Liver (tissue), 3 donors: ENCODE data around the gene PACS1.

Experiments
- EGR1 ChIP-seq, 2 donors: IDR thresholded peaks; 2 replicates each; pipeline ENCODE4 v1.6.1; 2016 to 2018; ENCODE audit warnings: antibody characterized with exemption in 2 of 2, low read depth in 2 of 2
- HNF4G ChIP-seq: IDR thresholded peaks from 2 replicates; pipeline ENCODE4 v1.6.1; 2016; ENCODE audit warnings: antibody characterized with exemption
- JUND ChIP-seq, 2 donors: IDR thresholded peaks; 2 replicates each; pipeline ENCODE4 v1.6.1; 2016; ENCODE audit warnings: antibody characterized with exemption in 2 of 2
- NR2F2 ChIP-seq: IDR thresholded peaks from 2 replicates; pipeline ENCODE4 v1.6.1; 2016; ENCODE audit warnings: antibody characterized with exemption
- SP1 ChIP-seq: IDR thresholded peaks from 2 replicates; pipeline ENCODE4 v1.6.1; 2018; ENCODE audit warnings: antibody characterized with exemption, mild to moderate bottlenecking
- TAF1 ChIP-seq: conservative IDR thresholded peaks from 2 replicates; pipeline ENCODE4 v1.6.1; 2016; ENCODE audit warnings: antibody characterized with exemption, mild to moderate bottlenecking
- TF ChIP-seq, protein P1 (sequence below): IDR thresholded peaks from 2 replicates; pipeline ENCODE4 v1.6.1; 2016; ENCODE audit warnings: antibody characterized with exemption
- TF ChIP-seq, protein P2 (sequence below): fragments of 150-350 bp; IDR thresholded peaks from 2 replicates; pipeline ENCODE4 v1.5.1; 2017; ENCODE audit warnings: improper control_type of control experiment, low read depth, low read length; ENCODE audit not compliant: missing input control
- TF ChIP-seq, protein P3 (sequence below): IDR thresholded peaks from 2 replicates; pipeline ENCODE4 v1.6.1; 2016; ENCODE audit warnings: antibody characterized with exemption, mild to moderate bottlenecking
- donor health status: healthy.
- donor health status: healthy.

DNA sequence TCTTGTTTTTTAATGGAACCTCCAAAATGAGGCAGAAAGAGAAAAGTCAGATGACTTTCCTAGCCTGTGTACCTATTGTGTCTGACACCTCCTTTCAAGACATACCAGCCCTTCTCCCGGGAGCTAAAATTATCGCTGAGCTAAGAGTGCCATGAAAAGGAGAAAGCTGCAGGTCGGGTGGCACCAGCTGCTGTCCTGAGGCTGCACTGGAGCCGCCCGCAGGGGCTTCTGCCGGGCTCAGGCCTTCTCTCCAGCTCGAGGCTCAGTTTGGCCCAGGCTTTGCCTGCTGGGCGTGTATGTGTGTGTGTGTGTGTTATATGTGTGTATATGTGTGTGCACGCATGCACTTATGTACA, 170.7 kb downstream of the PACS1 start:
- TF ChIP-seq SP1 (no peak), NR2F2 (no peak), HNF4G (no peak), TAF1 (no peak), JUND (IDR thresholded peaks at IDR 0.05) (no peak), EGR1 (IDR thresholded peaks at IDR 0.05; ENCODE audit: low read depth in 2 of 2) (no peak)
- TF ChIP-seq, protein P1, sequence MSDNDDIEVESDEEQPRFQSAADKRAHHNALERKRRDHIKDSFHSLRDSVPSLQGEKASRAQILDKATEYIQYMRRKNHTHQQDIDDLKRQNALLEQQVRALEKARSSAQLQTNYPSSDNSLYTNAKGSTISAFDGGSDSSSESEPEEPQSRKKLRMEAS, result no peak
- TF ChIP-seq, protein P2, sequence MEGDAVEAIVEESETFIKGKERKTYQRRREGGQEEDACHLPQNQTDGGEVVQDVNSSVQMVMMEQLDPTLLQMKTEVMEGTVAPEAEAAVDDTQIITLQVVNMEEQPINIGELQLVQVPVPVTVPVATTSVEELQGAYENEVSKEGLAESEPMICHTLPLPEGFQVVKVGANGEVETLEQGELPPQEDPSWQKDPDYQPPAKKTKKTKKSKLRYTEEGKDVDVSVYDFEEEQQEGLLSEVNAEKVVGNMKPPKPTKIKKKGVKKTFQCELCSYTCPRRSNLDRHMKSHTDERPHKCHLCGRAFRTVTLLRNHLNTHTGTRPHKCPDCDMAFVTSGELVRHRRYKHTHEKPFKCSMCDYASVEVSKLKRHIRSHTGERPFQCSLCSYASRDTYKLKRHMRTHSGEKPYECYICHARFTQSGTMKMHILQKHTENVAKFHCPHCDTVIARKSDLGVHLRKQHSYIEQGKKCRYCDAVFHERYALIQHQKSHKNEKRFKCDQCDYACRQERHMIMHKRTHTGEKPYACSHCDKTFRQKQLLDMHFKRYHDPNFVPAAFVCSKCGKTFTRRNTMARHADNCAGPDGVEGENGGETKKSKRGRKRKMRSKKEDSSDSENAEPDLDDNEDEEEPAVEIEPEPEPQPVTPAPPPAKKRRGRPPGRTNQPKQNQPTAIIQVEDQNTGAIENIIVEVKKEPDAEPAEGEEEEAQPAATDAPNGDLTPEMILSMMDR, result no peak
- TF ChIP-seq, protein P3, sequence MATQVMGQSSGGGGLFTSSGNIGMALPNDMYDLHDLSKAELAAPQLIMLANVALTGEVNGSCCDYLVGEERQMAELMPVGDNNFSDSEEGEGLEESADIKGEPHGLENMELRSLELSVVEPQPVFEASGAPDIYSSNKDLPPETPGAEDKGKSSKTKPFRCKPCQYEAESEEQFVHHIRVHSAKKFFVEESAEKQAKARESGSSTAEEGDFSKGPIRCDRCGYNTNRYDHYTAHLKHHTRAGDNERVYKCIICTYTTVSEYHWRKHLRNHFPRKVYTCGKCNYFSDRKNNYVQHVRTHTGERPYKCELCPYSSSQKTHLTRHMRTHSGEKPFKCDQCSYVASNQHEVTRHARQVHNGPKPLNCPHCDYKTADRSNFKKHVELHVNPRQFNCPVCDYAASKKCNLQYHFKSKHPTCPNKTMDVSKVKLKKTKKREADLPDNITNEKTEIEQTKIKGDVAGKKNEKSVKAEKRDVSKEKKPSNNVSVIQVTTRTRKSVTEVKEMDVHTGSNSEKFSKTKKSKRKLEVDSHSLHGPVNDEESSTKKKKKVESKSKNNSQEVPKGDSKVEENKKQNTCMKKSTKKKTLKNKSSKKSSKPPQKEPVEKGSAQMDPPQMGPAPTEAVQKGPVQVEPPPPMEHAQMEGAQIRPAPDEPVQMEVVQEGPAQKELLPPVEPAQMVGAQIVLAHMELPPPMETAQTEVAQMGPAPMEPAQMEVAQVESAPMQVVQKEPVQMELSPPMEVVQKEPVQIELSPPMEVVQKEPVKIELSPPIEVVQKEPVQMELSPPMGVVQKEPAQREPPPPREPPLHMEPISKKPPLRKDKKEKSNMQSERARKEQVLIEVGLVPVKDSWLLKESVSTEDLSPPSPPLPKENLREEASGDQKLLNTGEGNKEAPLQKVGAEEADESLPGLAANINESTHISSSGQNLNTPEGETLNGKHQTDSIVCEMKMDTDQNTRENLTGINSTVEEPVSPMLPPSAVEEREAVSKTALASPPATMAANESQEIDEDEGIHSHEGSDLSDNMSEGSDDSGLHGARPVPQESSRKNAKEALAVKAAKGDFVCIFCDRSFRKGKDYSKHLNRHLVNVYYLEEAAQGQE, result no peak
